ENCODE data around the gene CCDC14. TPM values are rescaled to one million over a fixed set of nuclear protein-coding genes. Genes with fewer than 3 reads are reported as not detected.
"Not testable (repeated sequence)": the region's sequence is repeated elsewhere in the genome, so short reads cannot be mapped to it uniquely, and the experiment has no call there.

CCDC14 gene
- polyA plus RNA-seq, 3 donors, result 1.1 to 37.2 (median 4.0) TPM

DNA sequence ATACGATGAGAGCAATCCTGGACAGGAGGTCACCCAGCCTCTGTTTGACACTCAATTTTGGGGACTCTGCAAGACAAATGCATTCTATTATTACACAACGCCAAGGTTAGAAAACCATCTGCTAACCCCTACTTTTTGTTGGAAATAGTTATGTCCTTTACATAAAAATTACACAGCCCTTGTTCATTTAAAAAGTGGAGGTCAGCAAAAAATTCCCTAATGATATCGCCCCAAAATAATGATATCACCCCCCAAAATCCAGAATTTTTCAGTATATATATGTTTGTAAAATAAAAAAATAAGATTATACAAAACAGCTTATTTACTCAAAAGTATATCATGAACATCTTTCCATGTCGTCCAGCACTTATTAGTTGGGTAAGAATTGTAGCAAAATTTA is 19.5 kb upstream of the CCDC14 start:
- Histone ChIP-seq H3K36me3 (replicated peaks in 1 of 2; ENCODE audit: control insufficient read depth in 1 of 2, insufficient read depth in 2 of 2, low read length in 2 of 2) (no peaks in the 10 kb centered on the region), H3K27ac (ENCODE audit: low read depth in 1 of 2, low read length in 2 of 2) (no peak overlapping the region), H3K79me2 (ENCODE audit: insufficient read depth, low read length) (no peaks in the 10 kb centered on the region), H3K9ac (ENCODE audit: insufficient read depth, low read length, poor library complexity, severe bottlenecking) (no peak overlapping the region), H3K27me3 (ENCODE audit: control insufficient read depth in 2 of 2, insufficient read depth in 2 of 2, low read length in 2 of 2) (peaks cover 7 to 26% of the 10 kb centered on the region in 2 donors), H3K4me1 (ENCODE audit: control insufficient read depth in 1 of 2, insufficient read depth in 2 of 2, low read length in 2 of 2) (no peaks in the 10 kb centered on the region), H4K20me1 (ENCODE audit: insufficient read depth, low read length) (no peaks in the 10 kb centered on the region), H2AFZ (ENCODE audit: insufficient read depth, low read depth, low read length, poor library complexity, severe bottlenecking) (no peak overlapping the region), H3K9me3 (replicated peaks in 1 of 2; ENCODE audit: control insufficient read depth in 1 of 2, insufficient read depth in 1 of 2, low read length in 2 of 2) (no peaks in the 10 kb centered on the region), H3K4me3 (replicated peaks in 1 of 3; ENCODE audit: low read depth in 2 of 3, low read length in 3 of 3) (no peak overlapping the region), H3K4me2 (replicated peaks; ENCODE audit: extremely low read depth, low read length, poor library complexity, severe bottlenecking) (no peak overlapping the region)
- no peak overlapping the region for H3K27ac Mint-ChIP-seq
- H3K9me3 Mint-ChIP-seq, result peaks cover 0 to 2% (median 0%) of the 10 kb centered on the region in 7 donors
- peaks cover 17 to 34% (median 31%) of the 10 kb centered on the region in 3 donors for H3K27me3 Mint-ChIP-seq (ENCODE audit: low read depth in 3 of 3)
- no peaks in the 10 kb centered on the region for H3K36me3 Mint-ChIP-seq
- 67% methylated on average over 1 of the region's 4 CpGs for WGBS (ENCODE audit: insufficient coverage)
- H3K4me1 Mint-ChIP-seq, result peaks cover 5% of the 10 kb centered on the region
- intact Hi-C loops (cut with micrococcal nuclease), result no loop called here
- TF ChIP-seq, protein P1, sequence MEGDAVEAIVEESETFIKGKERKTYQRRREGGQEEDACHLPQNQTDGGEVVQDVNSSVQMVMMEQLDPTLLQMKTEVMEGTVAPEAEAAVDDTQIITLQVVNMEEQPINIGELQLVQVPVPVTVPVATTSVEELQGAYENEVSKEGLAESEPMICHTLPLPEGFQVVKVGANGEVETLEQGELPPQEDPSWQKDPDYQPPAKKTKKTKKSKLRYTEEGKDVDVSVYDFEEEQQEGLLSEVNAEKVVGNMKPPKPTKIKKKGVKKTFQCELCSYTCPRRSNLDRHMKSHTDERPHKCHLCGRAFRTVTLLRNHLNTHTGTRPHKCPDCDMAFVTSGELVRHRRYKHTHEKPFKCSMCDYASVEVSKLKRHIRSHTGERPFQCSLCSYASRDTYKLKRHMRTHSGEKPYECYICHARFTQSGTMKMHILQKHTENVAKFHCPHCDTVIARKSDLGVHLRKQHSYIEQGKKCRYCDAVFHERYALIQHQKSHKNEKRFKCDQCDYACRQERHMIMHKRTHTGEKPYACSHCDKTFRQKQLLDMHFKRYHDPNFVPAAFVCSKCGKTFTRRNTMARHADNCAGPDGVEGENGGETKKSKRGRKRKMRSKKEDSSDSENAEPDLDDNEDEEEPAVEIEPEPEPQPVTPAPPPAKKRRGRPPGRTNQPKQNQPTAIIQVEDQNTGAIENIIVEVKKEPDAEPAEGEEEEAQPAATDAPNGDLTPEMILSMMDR (IDR thresholded peaks at IDR 0.05), result no peak
- no peak for DNase-seq
- peak overlapping the region in 1 of 2 donors; percentile 67 for H3K4me3 Mint-ChIP-seq

DNA sequence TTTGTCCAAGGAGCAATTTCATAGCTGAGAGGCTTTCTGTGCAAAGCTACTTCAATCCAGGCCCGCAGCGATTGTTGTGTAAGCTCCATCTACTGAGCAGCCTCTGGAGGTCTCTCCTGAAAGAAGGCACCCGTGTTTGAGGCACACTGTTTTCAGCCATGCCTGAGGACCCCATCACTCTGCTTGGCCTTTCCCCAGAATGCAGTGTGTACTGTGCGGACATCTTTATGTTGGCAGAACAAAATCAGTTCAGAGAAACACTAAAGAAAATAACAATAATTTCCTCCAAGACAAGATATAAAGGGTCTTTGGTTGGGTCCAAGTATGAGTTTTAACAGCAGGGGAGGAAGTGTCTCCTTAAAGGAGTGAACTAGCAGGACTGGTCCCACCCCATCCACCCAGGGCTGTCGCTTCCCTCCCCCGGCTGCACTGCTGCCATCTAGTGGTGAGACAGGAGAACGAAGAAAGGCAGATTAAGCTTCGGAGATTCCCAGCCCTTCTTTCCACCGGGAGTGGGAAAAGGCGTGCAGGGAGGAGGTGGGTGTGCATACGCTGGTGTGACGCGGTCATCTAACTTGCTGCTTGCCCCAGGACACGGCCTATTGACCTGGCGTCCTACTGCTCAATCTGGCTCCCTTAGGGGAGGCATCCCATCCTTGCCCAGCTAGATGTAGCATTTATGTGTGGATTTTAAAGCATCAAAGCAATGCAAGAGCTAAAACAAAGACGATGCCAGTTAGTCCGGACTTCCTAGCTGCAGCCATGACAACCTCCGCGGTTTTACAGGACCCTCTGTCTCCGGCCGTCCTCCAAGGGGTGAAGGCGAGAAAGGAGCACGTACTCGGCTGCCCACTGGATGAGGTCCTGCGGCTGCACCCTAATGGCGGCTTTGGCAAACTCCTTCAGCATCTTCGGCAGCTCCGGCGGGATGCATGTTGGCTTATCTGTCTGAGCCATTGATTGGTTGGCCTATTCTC is 18.8 kb upstream of the CCDC14 start:
- H3K27me3 ChIP-seq (ENCODE audit: control insufficient read depth in 2 of 2, insufficient read depth in 2 of 2, low read length in 2 of 2), result peaks cover 7 to 26% of the 10 kb centered on the region in 2 donors
- TF ChIP-seq, protein P1 (IDR thresholded peaks at IDR 0.05), result peak; percentile 80
- H3K9me3 Mint-ChIP-seq; H3K4me2 ChIP-seq (replicated peaks; ENCODE audit: extremely low read depth, low read length, poor library complexity, severe bottlenecking); H3K36me3 Mint-ChIP-seq; H3K4me1 ChIP-seq (ENCODE audit: control insufficient read depth in 1 of 2, insufficient read depth in 2 of 2, low read length in 2 of 2); H2AFZ ChIP-seq (ENCODE audit: insufficient read depth, low read depth, low read length, poor library complexity, severe bottlenecking); H3K4me3 ChIP-seq (replicated peaks in 1 of 3; ENCODE audit: low read depth in 2 of 3, low read length in 3 of 3); H3K27ac Mint-ChIP-seq; H3K27ac ChIP-seq (ENCODE audit: low read depth in 1 of 2, low read length in 2 of 2); H3K36me3 ChIP-seq (replicated peaks in 1 of 2; ENCODE audit: control insufficient read depth in 1 of 2, insufficient read depth in 2 of 2, low read length in 2 of 2); H4K20me1 ChIP-seq (ENCODE audit: insufficient read depth, low read length); intact Hi-C loops (cut with micrococcal nuclease); H3K79me2 ChIP-seq (ENCODE audit: insufficient read depth, low read length); H3K4me1 Mint-ChIP-seq; H3K9ac ChIP-seq (ENCODE audit: insufficient read depth, low read length, poor library complexity, severe bottlenecking); H3K9me3 ChIP-seq (replicated peaks in 1 of 2; ENCODE audit: control insufficient read depth in 1 of 2, insufficient read depth in 1 of 2, low read length in 2 of 2): not testable (repeated sequence)
- WGBS (ENCODE audit: insufficient coverage), result 11% methylated on average over 16 of the region's 29 CpGs
- peak overlapping the region in 1 of 2 donors; percentile 67 for H3K4me3 Mint-ChIP-seq
- DNase-seq, result peak in 1 of 3 donors; percentile 5
- H3K27me3 Mint-ChIP-seq (ENCODE audit: low read depth in 3 of 3), result peaks cover 17 to 37% (median 31%) of the 10 kb centered on the region in 3 donors

DNA sequence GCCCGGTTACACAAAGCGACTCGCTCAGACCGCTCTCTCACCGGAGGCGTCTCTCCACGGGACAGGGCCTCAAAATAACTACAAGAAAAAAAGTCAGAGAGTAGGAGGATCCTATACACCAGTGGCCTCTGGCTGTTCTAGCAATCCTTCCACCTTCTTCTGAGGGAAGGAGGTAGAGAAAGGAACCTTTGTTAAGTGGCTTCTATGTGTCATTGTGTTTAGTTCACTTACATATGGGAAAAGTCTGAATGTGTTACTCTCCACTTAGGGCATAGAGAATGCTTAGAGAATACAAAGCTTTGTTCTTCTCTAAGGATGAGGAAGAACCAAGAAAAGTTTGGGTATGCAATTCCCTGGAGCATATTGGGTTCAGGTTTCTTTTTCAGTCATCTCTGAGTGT is 15.9 kb upstream of the CCDC14 start:
- H3K4me1 Mint-ChIP-seq; H3K4me1 ChIP-seq (ENCODE audit: control insufficient read depth in 1 of 2, insufficient read depth in 2 of 2, low read length in 2 of 2); H3K79me2 ChIP-seq (ENCODE audit: insufficient read depth, low read length); H3K27ac Mint-ChIP-seq; H2AFZ ChIP-seq (ENCODE audit: insufficient read depth, low read depth, low read length, poor library complexity, severe bottlenecking); H3K4me2 ChIP-seq (replicated peaks; ENCODE audit: extremely low read depth, low read length, poor library complexity, severe bottlenecking); H3K36me3 Mint-ChIP-seq; H3K4me3 Mint-ChIP-seq; H3K9ac ChIP-seq (ENCODE audit: insufficient read depth, low read length, poor library complexity, severe bottlenecking); H3K4me3 ChIP-seq (replicated peaks in 1 of 3; ENCODE audit: low read depth in 2 of 3, low read length in 3 of 3); H3K27ac ChIP-seq (ENCODE audit: low read depth in 1 of 2, low read length in 2 of 2); H4K20me1 ChIP-seq (ENCODE audit: insufficient read depth, low read length); H3K9me3 Mint-ChIP-seq; H3K9me3 ChIP-seq (replicated peaks in 1 of 2; ENCODE audit: control insufficient read depth in 1 of 2, insufficient read depth in 1 of 2, low read length in 2 of 2); intact Hi-C loops (cut with micrococcal nuclease); H3K36me3 ChIP-seq (replicated peaks in 1 of 2; ENCODE audit: control insufficient read depth in 1 of 2, insufficient read depth in 2 of 2, low read length in 2 of 2); DNase-seq: not testable (repeated sequence)
- no CpG with 5 or more reads among the region's 7 CpGs for WGBS (ENCODE audit: insufficient coverage)
- peaks cover 14 to 24% (median 18%) of the 10 kb centered on the region in 3 donors for H3K27me3 Mint-ChIP-seq (ENCODE audit: low read depth in 3 of 3)
- H3K27me3 ChIP-seq (ENCODE audit: control insufficient read depth in 2 of 2, insufficient read depth in 2 of 2, low read length in 2 of 2), result peaks cover 7 to 18% of the 10 kb centered on the region in 2 donors

All from CD14-positive monocyte (primary cell).